Sigmoid colon (tissue), 4 donors: Measurements from ENCODE around the gene GNLY.

Source experiments
- EP300 ChIP-seq, 4 donors: sonication (generic); formaldehyde crosslinking; IDR thresholded peaks; one replicate each; pipeline ENCODE4 v1.6.1; 2017; ENCODE audit warnings: antibody characterized with exemption in 4 of 4
- TF ChIP-seq, protein P1 (sequence below), 4 experiments: fragments of 450-650 bp in 3 of 4; fragments of 200-600 bp in 1 of 4; IDR thresholded peaks; one replicate each; pipeline ENCODE4 v1.5.1; 2016 to 2019; ENCODE audit warnings: antibody characterized with exemption in 4 of 4, mild to moderate bottlenecking in 3 of 4, moderate library complexity in 2 of 4

GRCh38 chr2:85714841-85715240 lies 20.7 kb downstream of the GNLY start:
- no peak for TF ChIP-seq EP300 (IDR thresholded peaks at IDR 0.05)
- TF ChIP-seq, protein P1, sequence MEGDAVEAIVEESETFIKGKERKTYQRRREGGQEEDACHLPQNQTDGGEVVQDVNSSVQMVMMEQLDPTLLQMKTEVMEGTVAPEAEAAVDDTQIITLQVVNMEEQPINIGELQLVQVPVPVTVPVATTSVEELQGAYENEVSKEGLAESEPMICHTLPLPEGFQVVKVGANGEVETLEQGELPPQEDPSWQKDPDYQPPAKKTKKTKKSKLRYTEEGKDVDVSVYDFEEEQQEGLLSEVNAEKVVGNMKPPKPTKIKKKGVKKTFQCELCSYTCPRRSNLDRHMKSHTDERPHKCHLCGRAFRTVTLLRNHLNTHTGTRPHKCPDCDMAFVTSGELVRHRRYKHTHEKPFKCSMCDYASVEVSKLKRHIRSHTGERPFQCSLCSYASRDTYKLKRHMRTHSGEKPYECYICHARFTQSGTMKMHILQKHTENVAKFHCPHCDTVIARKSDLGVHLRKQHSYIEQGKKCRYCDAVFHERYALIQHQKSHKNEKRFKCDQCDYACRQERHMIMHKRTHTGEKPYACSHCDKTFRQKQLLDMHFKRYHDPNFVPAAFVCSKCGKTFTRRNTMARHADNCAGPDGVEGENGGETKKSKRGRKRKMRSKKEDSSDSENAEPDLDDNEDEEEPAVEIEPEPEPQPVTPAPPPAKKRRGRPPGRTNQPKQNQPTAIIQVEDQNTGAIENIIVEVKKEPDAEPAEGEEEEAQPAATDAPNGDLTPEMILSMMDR (IDR thresholded peaks at IDR 0.05) = no peak
